ENCODE data around the gene CIAPIN1.

The CIAPIN1 gene

DNA sequence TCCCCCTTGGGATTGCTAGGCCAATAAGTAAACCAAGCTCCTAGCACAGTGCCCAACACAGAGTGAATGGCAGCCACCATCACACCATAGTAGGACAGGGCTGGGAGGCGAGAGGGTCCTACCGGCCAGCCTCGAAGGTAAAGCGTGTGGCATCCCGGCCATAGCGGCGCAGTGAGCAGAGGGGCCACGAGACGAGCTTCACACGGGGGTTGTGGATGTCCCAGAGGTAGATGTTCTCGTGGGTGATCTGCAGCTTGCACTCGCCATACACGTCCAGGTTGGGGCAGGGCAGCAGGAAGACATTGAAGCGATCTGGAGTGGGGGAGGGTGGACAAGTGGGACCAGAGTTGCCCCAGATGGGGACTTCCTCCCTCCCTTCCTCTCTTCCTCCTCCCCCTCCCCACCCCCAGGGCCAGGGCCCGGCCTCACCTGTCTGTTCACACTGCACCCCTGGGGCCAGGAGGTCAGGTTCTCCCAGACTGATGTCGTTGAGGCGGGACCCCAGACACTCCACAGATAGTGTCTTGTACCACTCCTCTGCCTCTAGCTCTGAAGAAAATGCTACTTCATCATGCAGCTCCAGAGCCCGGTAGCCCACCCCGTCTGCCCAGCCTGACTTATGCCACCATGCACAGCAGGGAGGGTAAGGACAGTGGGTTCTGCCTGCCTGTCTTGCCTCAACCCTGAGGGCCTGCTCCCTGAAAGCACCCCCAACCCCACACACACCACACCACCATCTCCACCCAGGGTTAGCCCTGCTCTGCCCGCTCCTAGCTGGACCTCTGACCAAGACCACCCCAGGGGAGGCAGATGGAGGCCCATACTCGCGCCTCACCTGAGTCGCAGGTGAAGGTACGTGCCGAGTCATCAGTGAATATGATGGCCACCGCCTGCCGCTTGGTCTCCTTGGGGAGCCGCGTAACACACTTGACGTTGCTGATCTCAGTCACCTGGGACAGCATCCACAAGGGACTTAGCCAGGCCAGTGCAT, 27.8 kb upstream of the CIAPIN1 start:
- intact Hi-C loops (cut with DNase I; ENCODE audit: low total_unique reads) = loop anchor here (5.0 kb wide), 1 partner anchor 52 kb away; no protein-coding TSS in a partner anchor
- peaks cover 12 to 47% (median 38%) of the 10 kb centered on the region in 4 donors for H3K4me1 ChIP-seq

DNA sequence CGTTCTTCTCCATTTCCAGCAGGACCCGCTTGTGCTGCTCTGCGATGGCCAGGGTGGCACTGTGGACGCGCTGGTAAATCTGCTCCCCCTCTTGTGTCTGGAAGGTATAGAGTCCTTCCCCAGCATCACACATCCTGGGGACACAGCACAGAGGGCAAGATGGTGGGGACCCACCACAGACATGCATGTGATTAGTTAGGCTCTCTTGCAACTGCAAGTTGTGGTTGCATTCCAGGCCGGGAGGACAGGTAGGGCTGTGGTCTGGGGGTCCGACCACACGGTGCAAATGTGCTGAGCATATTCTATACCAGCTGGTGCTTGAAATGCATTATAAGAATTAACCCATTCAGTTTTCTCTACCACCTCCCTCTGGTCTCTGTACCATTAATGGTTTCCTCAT, 26.7 kb upstream of the CIAPIN1 start:
- H3K27ac ChIP-seq = no peak overlapping the region
- H3K9me3 ChIP-seq = no peaks in the 10 kb centered on the region
- H3K4me1 ChIP-seq = peaks cover 12 to 36% (median 30%) of the 10 kb centered on the region in 4 donors
- H3K27me3 ChIP-seq = no peaks in the 10 kb centered on the region
- intact Hi-C loops (cut with DNase I; ENCODE audit: low total_unique reads) = no loop called here
- peaks cover 52 to 65% (median 63%) of the 10 kb centered on the region in 3 donors for H3K36me3 ChIP-seq
- no peak overlapping the region for H3K4me3 ChIP-seq
- TF ChIP-seq CTCF (IDR thresholded peaks at IDR 0.05) = no peak
- DNase-seq = no peak

More for the DNA sequence above, 27.8 kb upstream of the CIAPIN1 start:
- no peak overlapping the region for H3K4me3 ChIP-seq
- no peaks in the 10 kb centered on the region for H3K9me3 ChIP-seq
- H3K27me3 ChIP-seq = no peaks in the 10 kb centered on the region
- no peak overlapping the region for H3K27ac ChIP-seq
- TF ChIP-seq CTCF (IDR thresholded peaks at IDR 0.05) = no peak
- peaks cover 41 to 55% (median 52%) of the 10 kb centered on the region in 3 donors for H3K36me3 ChIP-seq
- no peak for DNase-seq

- Histone ChIP-seq H3K4me1 (peaks cover 9 to 30% (median 24%) of the 10 kb centered on the region in 4 donors), H3K27ac (no peak overlapping the region)
- intact Hi-C loops (cut with DNase I; ENCODE audit: low total_unique reads) = no loop called here
Measured at GRCh38 chr16:57473176-57473840, 26.1 kb upstream of the CIAPIN1 start.

GRCh38 chr16:57472665-57473060, 25.5 kb upstream of the CIAPIN1 start:
- TF ChIP-seq CTCF (IDR thresholded peaks at IDR 0.05) = no peak
- Histone ChIP-seq H3K36me3 (peaks cover 64 to 78% (median 74%) of the 10 kb centered on the region in 3 donors), H3K4me1 (peaks cover 3 to 24% (median 17%) of the 10 kb centered on the region in 4 donors), H3K27me3 (no peaks in the 10 kb centered on the region), H3K4me3 (no peak overlapping the region), H3K27ac (no peak overlapping the region), H3K9me3 (no peaks in the 10 kb centered on the region)
- DNase-seq = no peak
- intact Hi-C loops (cut with DNase I; ENCODE audit: low total_unique reads) = no loop called here

More at GRCh38 chr16:57473176-57473840, 26.1 kb upstream of the CIAPIN1 start:
- peaks cover 58 to 71% (median 68%) of the 10 kb centered on the region in 3 donors for H3K36me3 ChIP-seq
- H3K4me3 ChIP-seq = no peak overlapping the region
- DNase-seq = no peak
- no peak for TF ChIP-seq CTCF (IDR thresholded peaks at IDR 0.05)
- no peaks in the 10 kb centered on the region for H3K9me3 ChIP-seq
- H3K27me3 ChIP-seq = no peaks in the 10 kb centered on the region

GRCh38 chr16:57471852-57472664, 24.9 kb upstream of the CIAPIN1 start:
- no peaks in the 10 kb centered on the region for H3K9me3 ChIP-seq
- peaks cover 0 to 18% (median 12%) of the 10 kb centered on the region in 4 donors for H3K4me1 ChIP-seq
- H3K27ac ChIP-seq = no peak overlapping the region
- peaks cover 67 to 82% (median 80%) of the 10 kb centered on the region in 3 donors for H3K36me3 ChIP-seq
- no peak overlapping the region for H3K4me3 ChIP-seq
- intact Hi-C loops (cut with DNase I; ENCODE audit: low total_unique reads) = no loop called here
- TF ChIP-seq CTCF (IDR thresholded peaks at IDR 0.05) = no peak
- H3K27me3 ChIP-seq = no peaks in the 10 kb centered on the region
- DNase-seq = no peak
